ENCODE results near the gene MAP4K2.

The MAP4K2 gene

DNA sequence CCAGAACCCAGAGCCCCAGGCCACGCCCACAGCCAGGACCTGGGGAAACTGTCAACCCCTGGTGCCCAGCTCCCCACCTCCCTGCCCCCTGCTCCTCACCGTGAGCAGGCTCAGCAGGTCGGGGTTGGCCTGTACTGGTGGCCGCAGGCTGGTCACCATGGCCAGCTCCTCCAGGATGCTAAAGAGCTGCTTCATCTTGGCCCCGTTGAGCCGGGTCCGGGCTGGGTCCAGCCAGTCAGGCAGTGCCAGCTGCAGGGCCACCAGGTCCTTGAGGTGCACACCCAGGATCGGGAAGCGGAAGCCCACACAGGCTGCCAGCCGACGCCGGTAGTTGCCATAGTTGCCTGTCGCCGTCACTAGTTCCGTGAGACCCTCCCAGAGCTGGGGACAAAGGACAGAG lies 66.4 kb downstream of the MAP4K2 start:
- no peak for DNase-seq

DNA sequence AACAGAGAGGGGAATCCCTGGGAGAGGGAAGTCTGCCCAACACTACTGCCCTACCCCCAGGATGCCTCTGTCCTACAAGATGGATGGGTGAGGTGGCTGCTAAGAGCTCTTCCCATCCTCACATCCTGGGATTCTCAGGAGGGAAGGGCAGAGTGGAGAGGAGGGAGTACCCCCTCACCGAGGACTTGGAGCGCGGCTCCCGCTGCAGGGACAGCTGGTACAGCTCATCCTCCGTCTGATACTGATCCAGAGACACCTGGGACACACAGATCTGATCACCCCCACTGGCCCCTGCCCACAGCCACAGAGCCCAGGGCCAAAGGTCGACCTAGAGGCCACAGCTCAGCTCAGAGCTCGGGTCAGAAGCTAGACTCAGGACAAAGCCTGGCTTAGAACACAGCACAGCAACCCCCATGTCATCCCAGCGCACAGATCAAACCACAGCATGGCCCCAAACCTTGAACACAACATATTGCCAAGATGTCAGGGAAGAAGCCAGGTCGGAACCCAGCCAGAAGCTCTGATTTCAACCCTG lies 67.2 kb downstream of the MAP4K2 start:
- DNase-seq, result no peak

Measured in fibroblast of skin of back (primary cell).